Germinal center (tissue), 1 donor: ENCODE results near the gene DUOX2.
A peak's percentile ranks its signal among the peaks of the same experiment; 100 is the strongest.
"Not testable (repeated sequence)": the region's sequence is repeated elsewhere in the genome, so short reads cannot be mapped to it uniquely, and the experiment has no call there.

Source experiments
- DNase-seq: peaks from one replicate; pipeline ENCODE4 v3.0.0; 2012; ENCODE audit warnings: mixed read lengths, low spot score

Gene DUOX2

DNA sequence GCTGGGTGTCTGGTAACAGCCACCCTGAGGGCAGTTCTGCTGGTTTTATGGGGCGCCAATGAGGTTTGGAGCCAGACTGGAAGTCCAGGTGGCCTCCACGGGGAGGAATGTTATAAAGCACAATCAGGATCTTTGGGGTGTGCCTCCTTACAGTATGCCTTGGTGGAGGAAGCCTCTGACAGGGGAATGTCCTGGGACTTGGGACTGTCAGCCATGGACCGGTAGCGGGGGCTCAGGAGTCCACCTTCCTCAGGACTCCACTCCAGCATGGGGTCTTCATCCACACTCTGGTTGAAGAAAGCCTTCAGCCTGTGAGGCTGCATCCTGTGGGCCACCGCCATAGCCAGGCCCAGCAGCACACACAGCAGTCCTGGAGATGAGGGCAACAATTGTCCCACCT is 5.0 kb upstream of the DUOX2 start:
- DNase-seq, result no peak

GRCh38 chr15:45118131-45118588 is 4.2 kb upstream of the DUOX2 start:
- DNase-seq, result peak; percentile 92

GRCh38 chr15:45117308-45118130 is 3.5 kb upstream of the DUOX2 start:
- no peak for DNase-seq

- DNase-seq, result no peak
Observed at GRCh38 chr15:45116482-45117307, 2.7 kb upstream of the DUOX2 start.

- DNase-seq, result no peak
Observed at GRCh38 chr15:45116006-45116481, 2.1 kb upstream of the DUOX2 start.

GRCh38 chr15:45115312-45115820 is 1.4 kb upstream of the DUOX2 start:
- DNase-seq, result no peak

DNA sequence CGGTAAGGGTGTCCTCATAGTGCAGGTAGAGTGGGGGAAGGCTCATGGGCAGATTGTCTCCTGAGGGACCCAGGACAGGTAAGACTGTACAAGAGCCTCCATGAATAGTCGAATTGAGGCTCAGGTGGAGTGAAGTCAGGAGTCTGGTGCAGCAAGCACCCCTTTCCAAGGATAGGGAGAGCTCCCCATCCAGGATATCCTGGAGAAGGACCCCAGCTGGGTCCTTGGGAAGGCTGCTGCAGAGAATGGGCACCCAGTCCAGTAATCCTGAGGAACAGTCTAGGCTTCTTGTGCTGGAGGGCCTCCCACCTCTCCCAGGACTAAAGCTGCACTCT is 746 bp upstream of the DUOX2 start:
- no peak for DNase-seq

GRCh38 chr15:45113380-45113990 is 487 bp downstream of the DUOX2 start:
- no peak for DNase-seq

DNA sequence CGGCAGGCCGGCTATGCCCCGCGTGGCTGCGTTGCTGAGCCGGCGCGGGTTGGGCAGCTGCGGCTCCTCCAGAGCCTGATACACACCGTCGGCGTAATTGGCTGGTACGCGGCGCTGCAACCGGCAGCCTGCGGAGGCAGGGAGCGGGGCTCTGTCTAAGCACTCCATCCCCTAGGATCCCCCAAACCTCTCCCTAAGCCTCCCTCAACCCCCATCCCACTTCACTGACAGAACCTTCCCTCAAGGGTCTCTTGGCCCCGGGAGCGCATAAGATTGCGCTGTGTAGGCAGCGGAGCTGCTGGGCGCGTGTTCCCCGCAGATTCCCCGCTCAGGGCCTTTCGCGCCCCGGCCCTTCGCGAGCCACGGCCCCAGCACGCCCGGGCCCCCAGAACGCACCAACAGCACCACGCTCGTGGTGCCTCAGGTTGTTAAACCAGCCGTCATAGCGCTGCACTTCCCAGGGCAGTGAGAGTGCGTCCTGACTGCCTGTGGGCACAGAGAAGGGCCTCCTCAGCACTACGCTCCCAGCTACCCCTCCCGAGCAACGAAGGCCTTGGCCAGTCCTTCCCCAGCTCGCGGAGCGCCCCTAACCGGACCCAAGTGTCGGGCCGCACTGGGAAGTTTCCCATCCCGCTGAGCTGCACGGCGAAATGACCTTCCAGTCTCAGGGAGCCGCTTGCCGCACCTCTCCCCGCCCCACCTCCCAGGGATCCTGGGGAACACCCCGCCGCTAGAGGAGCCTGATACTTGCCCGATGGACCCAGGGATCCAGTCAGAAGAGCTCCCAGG is 1.2 kb downstream of the DUOX2 start:
- no peak for DNase-seq

- DNase-seq, result no peak
Observed at GRCh38 chr15:45112143-45112590, 1.8 kb downstream of the DUOX2 start.

- no peak for DNase-seq
Observed at GRCh38 chr15:45111390-45112142, 2.4 kb downstream of the DUOX2 start.

DNA sequence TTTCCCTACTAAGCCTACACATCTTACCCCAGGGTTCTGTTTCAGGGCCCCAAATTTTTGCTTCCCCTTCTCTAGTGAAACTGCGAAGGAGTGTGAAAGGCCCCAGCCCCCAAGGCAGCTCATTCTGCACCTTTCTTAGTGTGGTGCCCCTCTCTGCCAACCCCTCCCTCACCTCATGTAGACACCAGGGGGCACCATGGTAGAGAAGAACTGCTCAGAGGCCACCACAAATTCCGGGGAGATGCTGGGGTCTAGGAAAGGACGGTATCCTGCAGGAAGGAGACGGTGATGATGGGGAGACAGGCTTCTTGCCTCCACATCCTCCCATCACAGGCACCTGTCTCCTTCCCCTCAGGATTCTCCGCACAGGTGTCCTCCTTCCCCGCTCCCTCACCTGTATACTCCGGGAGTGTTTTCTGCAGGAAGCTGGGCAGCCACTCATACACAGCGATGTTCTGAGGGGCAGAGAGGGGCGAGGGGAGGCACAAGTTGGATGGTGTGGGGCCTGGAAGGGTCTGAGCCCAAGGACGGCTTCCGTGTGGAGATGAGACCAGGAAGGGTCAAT is 3.6 kb downstream of the DUOX2 start:
- no peak for DNase-seq

- no peak for DNase-seq
Observed at GRCh38 chr15:45107941-45108630, 5.9 kb downstream of the DUOX2 start.

- DNase-seq, result no peak
Observed at GRCh38 chr15:45106002-45106790, 7.8 kb downstream of the DUOX2 start.

DNA sequence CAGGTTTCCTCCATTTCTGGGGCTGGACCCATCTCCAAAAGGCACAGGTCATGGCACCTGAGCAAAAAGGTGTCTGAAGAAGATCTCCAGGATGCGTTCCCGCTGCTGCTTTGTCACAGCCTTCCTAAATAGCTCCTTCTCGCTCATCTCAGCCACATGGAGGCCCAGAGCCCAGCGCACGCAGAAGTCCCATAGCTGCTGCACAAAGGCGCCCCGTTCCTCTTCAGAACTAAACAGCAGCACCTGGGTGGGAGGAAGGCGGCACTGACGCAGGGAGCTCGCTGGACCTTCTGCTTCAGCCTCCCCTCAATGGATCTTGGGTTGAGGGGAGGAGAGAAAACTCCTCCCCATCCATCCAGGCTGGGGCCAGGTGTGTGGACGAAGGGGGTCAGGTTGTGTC is 8.4 kb downstream of the DUOX2 start:
- DNase-seq, result no peak

- DNase-seq, result not testable (repeated sequence)
Observed at GRCh38 chr15:45104170-45104569, 9.8 kb downstream of the DUOX2 start.

- no peak for DNase-seq
Observed at GRCh38 chr15:45102226-45102625, 11.7 kb downstream of the DUOX2 start.

GRCh38 chr15:45101749-45102148 is 12.2 kb downstream of the DUOX2 start:
- no peak for DNase-seq
